Fibroblast of mammary gland (primary cell): ENCODE results near the gene TBC1D2B.

Experiments used
- DNase-seq: peaks from one replicate; pipeline ENCODE4 v3.0.0-alpha.2; 2010; ENCODE audit warnings: low read depth
- H3K4me3 ChIP-seq: 2 replicates; pipeline ENCODE4 v1.5.1; 2011; ENCODE audit warnings: low read depth, mild to moderate bottlenecking, low read length, moderate library complexity; ENCODE audit not compliant: control insufficient read depth
- CTCF ChIP-seq: conservative IDR thresholded peaks from 2 replicates; pipeline ENCODE4 v1.5.1; 2011; ENCODE audit warnings: low read depth, low read length, inconsistent platforms; ENCODE audit not compliant: control insufficient read depth, insufficient read depth

Gene TBC1D2B

GRCh38 chr15:78023081-78023665 lies 54.3 kb downstream of the TBC1D2B start:
- H3K4me3 ChIP-seq, result no peak overlapping the region
- DNase-seq, result no peak
- TF ChIP-seq CTCF, result no peak

- no peak for DNase-seq
- TF ChIP-seq CTCF, result no peak
- H3K4me3 ChIP-seq, result no peak overlapping the region
Measured at GRCh38 chr15:78021761-78022160, 55.8 kb downstream of the TBC1D2B start.

GRCh38 chr15:78020007-78020406 lies 57.5 kb downstream of the TBC1D2B start:
- no peak for TF ChIP-seq CTCF
- no peak overlapping the region for H3K4me3 ChIP-seq
- DNase-seq, result no peak

GRCh38 chr15:78018946-78019644 lies 58.4 kb downstream of the TBC1D2B start:
- no peak for DNase-seq
- TF ChIP-seq CTCF, result no peak
- H3K4me3 ChIP-seq, result no peak overlapping the region

- DNase-seq, result no peak
- no peak overlapping the region for H3K4me3 ChIP-seq
- no peak for TF ChIP-seq CTCF
Measured at GRCh38 chr15:78018445-78018844, 59.1 kb downstream of the TBC1D2B start.

GRCh38 chr15:78016860-78017259 lies 60.7 kb downstream of the TBC1D2B start:
- TF ChIP-seq CTCF, result no peak
- DNase-seq, result no peak
- H3K4me3 ChIP-seq, result no peak overlapping the region

GRCh38 chr15:78012643-78013077 lies 64.9 kb downstream of the TBC1D2B start:
- DNase-seq, result no peak
- H3K4me3 ChIP-seq, result no peak overlapping the region
- TF ChIP-seq CTCF, result no peak
